NCI-H1417 treated with DMSO at 0.1 percent for 48 hours (cell line): ENCODE results near the gene COG5.
"Not testable (repeated sequence)": the region's sequence is repeated elsewhere in the genome, so short reads cannot be mapped to it uniquely, and the experiment has no call there.

Experiments
- DNase-seq: peaks from one replicate; lab custom pipeline; 2025; lab: John Stamatoyannopoulos, UW

The COG5 gene

GRCh38 chr7:107579885-107580715, 16.4 kb upstream of the COG5 start, which contains the start of gene BCAP29:
TSS of gene BCAP29 (plus strand) at chr7:107580246. CDS start at chr7:107580773, 527 bp downstream.
- DNase-seq = peak; percentile 62

- no peak for DNase-seq
Observed at GRCh38 chr7:107579554-107579884, 15.8 kb upstream of the COG5 start.

- no peak for DNase-seq
Observed at GRCh38 chr7:107573537-107573936, 9.8 kb upstream of the COG5 start.

GRCh38 chr7:107570298-107570697, 6.6 kb upstream of the COG5 start:
- no peak for DNase-seq

GRCh38 chr7:107564553-107565298, 1.0 kb upstream of the COG5 start:
- no peak for DNase-seq

GRCh38 chr7:107563081-107563774, 492 bp downstream of the COG5 start:
- DNase-seq = no peak

- no peak for DNase-seq
Observed at GRCh38 chr7:107560898-107561516, 2.7 kb downstream of the COG5 start.

GRCh38 chr7:107559864-107560263, 3.9 kb downstream of the COG5 start:
- no peak for DNase-seq

GRCh38 chr7:107555893-107556292, 7.8 kb downstream of the COG5 start:
- no peak for DNase-seq

GRCh38 chr7:107551936-107552335, 11.8 kb downstream of the COG5 start:
- no peak for DNase-seq

- no peak for DNase-seq
Observed at GRCh38 chr7:107544848-107545591, 18.7 kb downstream of the COG5 start.

GRCh38 chr7:107543338-107543993, 20.3 kb downstream of the COG5 start:
- DNase-seq = no peak

GRCh38 chr7:107538001-107538400, 25.7 kb downstream of the COG5 start:
- peak; percentile 72 for DNase-seq

GRCh38 chr7:107537228-107537627, 26.5 kb downstream of the COG5 start:
- not testable (repeated sequence) for DNase-seq

GRCh38 chr7:107534139-107534538, 29.6 kb downstream of the COG5 start:
- DNase-seq = no peak

- no peak for DNase-seq
Observed at GRCh38 chr7:107530751-107531150, 33.0 kb downstream of the COG5 start.

- no peak for DNase-seq
Observed at GRCh38 chr7:107528461-107528860, 35.3 kb downstream of the COG5 start.

- DNase-seq = no peak
Observed at GRCh38 chr7:107527196-107527595, 36.5 kb downstream of the COG5 start.

GRCh38 chr7:107526672-107527071, 37.0 kb downstream of the COG5 start:
- DNase-seq = no peak

- DNase-seq = no peak
Observed at GRCh38 chr7:107506674-107507339, 56.9 kb downstream of the COG5 start.
